Ramos (cell line): Measurements from ENCODE around the gene TCEAL7.
"Not testable (repeated sequence)": the region's sequence is repeated elsewhere in the genome, so short reads cannot be mapped to it uniquely, and the experiment has no call there.

Source experiments
- in situ Hi-C: fragments of 300-500 bp; cut with MboI; formaldehyde crosslinking; loops from one replicate; pipeline ENCODE4 v1.14.3; 2022; ENCODE audit warnings: low sequenced_read_pairs; ENCODE audit not compliant: unreplicated experiment

The TCEAL7 gene

DNA sequence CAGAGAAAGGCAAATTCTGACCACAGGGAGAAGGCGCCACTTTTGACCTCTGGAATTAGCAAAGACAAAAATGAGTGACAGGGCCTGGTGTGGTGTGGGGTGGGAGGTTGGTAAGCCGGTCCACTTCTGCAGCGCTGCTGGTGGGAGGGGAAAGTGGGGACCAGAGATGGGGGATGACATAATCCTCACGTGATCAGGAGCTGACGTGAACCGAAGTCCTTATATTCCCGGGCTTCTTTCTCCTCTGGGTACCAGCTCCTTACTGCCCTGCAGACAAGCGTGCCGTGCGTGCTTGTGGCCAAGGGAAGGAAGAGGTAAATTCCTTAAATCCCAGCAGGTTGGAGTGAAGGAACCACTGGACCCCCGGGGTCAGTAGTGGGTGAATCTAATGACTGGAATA is at the start of gene TCEAL7:
TCEAL7 (plus strand) TSS at position 249 of the 400 bp plus-strand sequence. CDS start 1,165 bp downstream, outside the sequence.
- in situ Hi-C loops: no loop called here

DNA sequence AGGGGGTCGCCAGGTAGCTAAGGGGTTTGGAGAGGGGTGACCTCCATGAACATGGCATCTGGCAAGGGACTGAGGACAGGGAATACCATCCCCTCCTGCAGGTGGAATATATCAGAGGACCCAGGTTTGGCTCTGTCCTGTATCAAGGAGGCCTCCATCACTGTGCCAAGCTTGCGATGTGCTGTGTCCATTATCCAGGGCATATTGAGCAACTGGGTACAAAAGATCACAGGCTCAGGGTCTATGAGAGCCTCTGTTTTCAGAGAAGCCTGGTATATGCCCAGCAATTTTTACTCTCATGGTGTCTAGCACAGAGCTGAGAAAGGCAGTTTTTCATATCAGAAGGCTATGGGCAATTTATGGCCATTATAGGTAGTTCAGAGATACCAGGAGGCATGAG is 36.9 kb upstream of the TCEAL7 start:
- in situ Hi-C loops: no loop called here

GRCh38 chrX:103304705-103305104 is 25.3 kb upstream of the TCEAL7 start:
- in situ Hi-C loops: no loop called here

GRCh38 chrX:103305666-103306065 is 24.4 kb upstream of the TCEAL7 start:
- in situ Hi-C loops: not testable (repeated sequence)

DNA sequence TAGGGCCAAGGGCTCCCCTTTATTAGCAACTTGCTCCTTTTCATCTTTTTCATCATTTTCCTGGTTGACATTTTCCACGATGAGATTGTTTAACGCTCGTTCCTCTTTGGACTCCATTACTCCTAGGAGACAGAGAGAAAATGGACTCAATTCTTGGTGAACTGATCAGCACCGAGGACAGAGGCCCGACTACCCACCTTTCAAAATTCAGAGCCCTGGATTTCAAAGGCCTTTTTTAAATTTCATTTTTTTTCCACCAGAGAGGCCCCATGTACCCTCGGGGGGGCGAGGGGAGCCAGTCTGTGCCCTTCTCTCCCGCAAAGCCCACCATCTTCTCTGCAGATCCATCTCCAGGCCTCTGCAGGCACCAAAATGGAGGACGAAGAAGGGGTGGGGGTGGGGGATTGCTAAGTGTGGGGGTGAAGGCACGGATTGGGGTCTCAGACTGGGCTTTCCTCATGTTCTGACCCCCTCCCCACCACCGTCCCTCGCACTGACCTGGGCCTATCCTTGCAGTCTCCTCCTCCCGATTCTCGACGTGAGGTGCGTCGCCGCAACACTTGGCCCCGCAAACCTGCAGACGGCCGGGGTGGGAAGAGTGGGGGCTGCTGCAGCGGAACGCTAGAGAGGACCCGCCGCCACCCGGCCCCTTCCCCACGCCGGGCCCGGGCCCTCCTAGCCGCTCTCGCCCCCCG is 20.0 kb upstream of the TCEAL7 start:
- in situ Hi-C loops: no loop called here

DNA sequence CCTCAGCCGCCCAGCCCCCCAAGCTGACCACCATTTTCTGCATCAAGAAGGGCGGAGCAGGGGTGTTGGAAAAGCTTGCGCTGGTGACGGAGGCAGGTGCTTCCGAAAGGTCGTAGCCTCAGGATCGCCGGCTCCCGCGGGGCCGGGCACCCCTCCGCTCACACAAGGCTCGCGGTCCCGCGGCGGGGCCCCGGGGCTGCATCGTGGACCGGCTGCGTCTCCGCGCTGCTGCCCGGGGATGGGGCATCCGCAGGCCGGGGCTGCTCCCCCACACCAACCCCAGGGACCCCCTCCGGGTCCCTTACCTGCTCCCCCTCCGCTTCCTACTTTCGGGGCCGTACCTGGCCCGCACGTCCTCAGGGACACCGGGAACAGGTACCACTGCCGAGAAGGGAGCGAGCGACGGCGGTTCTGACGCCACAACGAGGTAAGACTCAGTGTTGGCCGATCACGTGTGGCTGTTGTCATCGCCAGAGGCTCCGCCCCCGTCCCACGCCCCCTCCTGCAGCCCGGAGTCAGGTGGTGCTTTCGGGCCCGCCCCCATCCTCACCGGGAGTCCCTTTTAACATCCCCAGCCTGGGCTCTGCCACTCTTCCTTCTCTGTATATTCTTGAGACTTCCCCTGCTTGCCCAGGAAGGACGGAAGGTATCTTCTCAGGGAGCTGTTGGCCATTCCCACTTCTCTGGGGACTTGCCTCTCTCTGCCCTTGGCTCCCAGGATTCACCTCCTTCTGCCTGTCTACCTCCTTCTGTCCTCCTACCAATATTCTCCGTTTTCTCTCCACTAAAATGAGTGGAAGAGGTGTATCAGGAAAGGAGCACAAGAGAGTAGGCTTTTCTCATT is 19.3 kb upstream of the TCEAL7 start, which contains the start of gene BEX2:
BEX2 (minus strand) TSS at position 436 of the 844 bp plus-strand sequence. CDS start 1,014 bp downstream, outside the sequence.
- in situ Hi-C loops: no loop called here

DNA sequence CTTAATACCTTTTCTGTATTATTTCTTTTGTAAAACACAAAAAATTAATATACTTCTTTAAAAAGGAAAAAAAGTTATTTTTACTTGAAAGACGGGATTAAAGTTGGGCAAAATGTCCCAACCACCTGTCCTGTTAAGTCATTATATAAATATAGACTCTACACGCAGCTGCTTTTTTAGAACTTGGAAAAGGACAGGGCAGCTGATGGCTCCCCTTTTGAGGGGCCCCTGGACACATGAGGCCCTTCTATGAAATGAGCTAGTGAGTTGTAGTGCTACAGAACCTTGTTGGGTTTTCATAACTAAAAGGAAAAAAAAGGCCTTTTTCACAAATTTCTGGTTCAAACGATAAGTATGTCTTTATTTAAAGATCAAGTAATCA is 18.6 kb upstream of the TCEAL7 start:
- in situ Hi-C loops: no loop called here

DNA sequence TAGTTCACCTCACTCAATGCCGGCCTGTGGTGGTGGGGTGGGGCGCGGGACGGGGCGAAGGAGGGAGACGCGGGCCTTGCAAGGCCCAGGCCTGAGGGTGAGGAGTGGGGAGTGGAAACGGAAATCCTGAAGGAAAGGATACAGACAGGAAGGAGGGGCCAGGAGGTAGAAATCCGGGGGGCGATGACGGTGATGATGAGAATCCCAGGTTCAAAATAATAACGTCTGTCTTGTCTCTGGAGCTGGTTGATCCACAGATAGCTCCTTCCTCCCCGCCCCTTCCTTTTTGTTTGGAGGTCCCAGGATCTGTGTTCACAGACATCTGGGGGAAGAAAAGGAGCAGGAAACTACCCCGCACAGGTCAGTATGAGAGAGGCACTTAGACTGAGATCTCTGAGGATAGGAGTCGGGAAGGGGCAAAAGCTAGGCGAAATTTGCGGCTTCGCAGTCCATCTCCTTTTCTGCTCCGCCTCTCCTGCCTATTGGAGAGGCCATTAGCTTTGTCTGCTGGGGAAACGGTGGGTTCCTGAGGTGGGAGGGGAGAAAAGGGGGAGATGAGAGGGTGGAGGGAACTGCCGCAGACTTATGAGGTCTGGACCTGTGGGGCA is 746 bp downstream of the TCEAL7 start:
- in situ Hi-C loops: no loop called here

GRCh38 chrX:103338663-103339062 is 8.6 kb downstream of the TCEAL7 start:
- in situ Hi-C loops: no loop called here

DNA sequence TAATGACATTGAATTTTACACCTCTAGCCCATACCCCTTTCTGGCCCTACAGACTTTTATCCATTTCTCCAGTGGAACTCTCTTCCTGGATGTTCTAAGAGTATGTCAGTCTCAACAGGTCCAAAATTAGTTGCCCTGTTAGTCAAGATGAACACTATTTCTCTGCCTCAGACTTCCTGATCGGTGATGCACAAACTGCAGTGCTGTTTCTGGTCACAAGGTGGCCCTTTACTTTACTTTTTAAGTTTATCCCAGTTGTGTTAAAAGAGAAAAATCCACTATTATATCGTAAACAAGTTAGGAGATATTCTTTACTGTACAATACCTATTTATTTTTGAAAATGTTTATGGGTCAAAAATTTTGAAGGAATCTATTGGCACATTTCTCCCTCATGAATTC is 13.1 kb downstream of the TCEAL7 start:
- in situ Hi-C loops: no loop called here

DNA sequence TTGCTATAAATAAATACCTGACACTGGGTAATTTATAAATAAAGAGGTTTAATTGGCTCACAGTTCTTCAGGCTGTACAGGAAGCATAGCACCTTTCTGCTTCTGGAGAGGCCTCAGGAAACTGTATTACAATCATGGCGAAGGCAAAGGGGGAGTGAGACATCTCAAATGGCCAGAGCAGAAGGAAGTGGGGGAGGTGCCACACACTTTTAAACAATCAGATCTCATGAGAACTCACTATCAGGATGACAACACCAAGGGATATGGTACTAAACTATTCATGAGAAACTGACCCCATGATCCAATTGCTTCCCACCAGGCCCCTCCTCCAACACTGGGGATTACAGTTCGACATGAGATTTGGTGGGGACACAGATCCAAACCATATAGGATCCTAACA is 14.6 kb downstream of the TCEAL7 start:
- in situ Hi-C loops: no loop called here

- in situ Hi-C loops: no loop called here
Observed at GRCh38 chrX:103347682-103348397, 17.8 kb downstream of the TCEAL7 start.

GRCh38 chrX:103356130-103356798 is 26.2 kb downstream of the TCEAL7 start, which contains the start of gene TCEAL9:
Gene TCEAL9, plus strand, starts transcription at chrX:103356506. Its CDS starts 1,179 bp downstream, at chrX:103357685.
- in situ Hi-C loops: no loop called here

DNA sequence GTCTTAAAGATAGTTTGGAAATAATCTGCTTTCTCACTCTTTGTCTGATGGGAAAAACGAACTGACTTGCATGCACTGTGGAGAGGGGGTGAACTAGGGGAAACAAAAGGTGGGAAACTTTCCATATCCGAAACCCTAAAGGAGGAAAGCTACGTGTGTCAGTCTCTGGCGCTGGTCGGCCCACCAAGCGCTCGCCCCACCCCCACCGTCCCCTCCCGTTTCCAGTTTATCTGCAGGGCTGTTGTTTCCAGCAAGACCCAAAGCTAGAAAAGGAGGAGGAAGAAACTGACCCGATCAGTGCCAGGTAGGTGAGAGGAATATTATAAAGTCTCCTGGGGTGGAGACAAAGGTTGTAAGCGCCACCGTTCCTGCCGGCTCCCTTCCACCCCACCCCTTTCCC is 26.8 kb downstream of the TCEAL7 start:
- in situ Hi-C loops: no loop called here

DNA sequence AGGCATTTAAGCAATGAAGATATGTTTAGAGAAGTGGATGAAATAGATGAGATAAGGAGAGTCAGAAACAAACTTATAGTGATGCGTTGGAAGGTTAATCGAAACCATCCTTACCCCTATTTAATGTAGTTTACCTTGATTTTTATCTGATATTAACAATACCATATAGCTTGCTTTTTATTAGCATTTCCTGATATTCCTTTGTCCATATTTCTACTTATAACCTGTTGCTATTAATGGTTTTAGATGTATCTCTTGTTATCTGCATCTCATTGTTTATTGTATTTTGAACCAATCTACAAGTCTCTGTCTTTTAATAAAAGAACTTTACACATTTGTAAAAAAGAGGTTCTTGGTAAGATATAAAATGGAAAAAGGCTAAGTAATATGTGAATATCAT is 27.8 kb downstream of the TCEAL7 start:
- in situ Hi-C loops: no loop called here

DNA sequence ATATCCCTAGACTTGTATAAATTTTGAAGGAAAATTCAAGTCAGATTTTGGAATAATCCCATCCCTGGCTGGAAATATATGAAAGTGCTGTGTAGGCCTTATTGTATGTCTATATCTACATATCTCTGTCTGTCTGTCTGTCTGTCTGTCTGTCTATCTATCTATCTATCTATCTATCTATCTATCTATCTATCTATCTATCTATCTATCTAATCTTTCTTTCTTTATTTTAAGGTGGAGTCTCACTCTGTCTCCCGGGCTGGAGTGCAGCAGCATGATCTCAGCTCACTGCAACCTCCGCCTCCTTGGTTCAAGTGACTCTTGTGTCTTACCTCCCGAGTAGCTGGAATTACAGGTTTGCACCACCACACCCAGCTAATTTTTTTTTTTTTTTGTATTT is 29.6 kb downstream of the TCEAL7 start:
- in situ Hi-C loops: not testable (repeated sequence)

GRCh38 chrX:103360092-103360491 is 30.1 kb downstream of the TCEAL7 start:
- in situ Hi-C loops: no loop called here

- in situ Hi-C loops: no loop called here
Observed at GRCh38 chrX:103360916-103361315, 30.9 kb downstream of the TCEAL7 start.

DNA sequence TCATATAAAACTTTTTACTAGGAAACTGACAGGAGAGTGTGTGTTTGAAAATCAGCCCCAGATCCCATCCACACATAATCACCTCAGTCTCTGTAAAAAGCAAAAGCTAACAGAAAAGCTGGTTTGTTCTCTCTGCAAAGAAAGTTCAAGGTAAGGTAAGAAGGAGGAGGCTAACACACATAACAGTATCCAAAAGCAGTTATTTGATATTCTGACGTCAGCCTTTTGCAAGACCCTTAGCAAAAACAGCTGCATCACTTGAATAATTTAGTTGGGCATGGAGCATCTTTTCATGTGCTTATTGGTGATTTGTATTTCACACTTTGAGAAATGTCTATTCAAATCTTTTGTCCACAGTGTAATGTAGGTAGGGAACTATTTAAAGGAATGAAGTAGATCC is 31.8 kb downstream of the TCEAL7 start:
- in situ Hi-C loops: no loop called here

GRCh38 chrX:103362474-103362873 is 32.4 kb downstream of the TCEAL7 start:
- in situ Hi-C loops: no loop called here
